Activated T-cell treated with anti-CD3 and anti-CD28 coated beads, Interleukin-2, amount 50 U/mL, for 1 hour (primary cell): ENCODE results near the gene LRP1B.

Experiments used
- DNase-seq: peaks from one replicate; pipeline ENCODE4 v3.0.0-alpha.2; 2020

The LRP1B gene

GRCh38 chr2:140639628-140640027, 1491.2 kb downstream of the LRP1B start:
- no peak for DNase-seq

GRCh38 chr2:140630557-140630956, 1500.3 kb downstream of the LRP1B start:
- no peak for DNase-seq

GRCh38 chr2:140627885-140628284, 1502.9 kb downstream of the LRP1B start:
- DNase-seq = no peak

- no peak for DNase-seq
Measured at GRCh38 chr2:140627136-140627535, 1503.7 kb downstream of the LRP1B start.

- DNase-seq = no peak
Measured at GRCh38 chr2:140624200-140624599, 1506.6 kb downstream of the LRP1B start.

- no peak for DNase-seq
Measured at GRCh38 chr2:140621583-140622362, 1509.0 kb downstream of the LRP1B start.

GRCh38 chr2:140604788-140605187, 1526.0 kb downstream of the LRP1B start:
- DNase-seq = no peak

GRCh38 chr2:140604096-140604495, 1526.7 kb downstream of the LRP1B start:
- no peak for DNase-seq

GRCh38 chr2:140603416-140603815, 1527.4 kb downstream of the LRP1B start:
- no peak for DNase-seq

GRCh38 chr2:140601801-140602200, 1529.0 kb downstream of the LRP1B start:
- DNase-seq = no peak

- DNase-seq = no peak
Measured at GRCh38 chr2:140601342-140601741, 1529.5 kb downstream of the LRP1B start.

GRCh38 chr2:140600116-140600515, 1530.7 kb downstream of the LRP1B start:
- DNase-seq = no peak

- DNase-seq = no peak
Measured at GRCh38 chr2:140597836-140598235, 1533.0 kb downstream of the LRP1B start.

GRCh38 chr2:140597205-140597604, 1533.6 kb downstream of the LRP1B start:
- no peak for DNase-seq

GRCh38 chr2:140596447-140596846, 1534.4 kb downstream of the LRP1B start:
- no peak for DNase-seq

- DNase-seq = no peak
Measured at GRCh38 chr2:140595107-140595506, 1535.7 kb downstream of the LRP1B start.

- no peak for DNase-seq
Measured at GRCh38 chr2:140593132-140593531, 1537.7 kb downstream of the LRP1B start.

GRCh38 chr2:140589696-140590095, 1541.1 kb downstream of the LRP1B start:
- DNase-seq = no peak

- no peak for DNase-seq
Measured at GRCh38 chr2:140589273-140589672, 1541.5 kb downstream of the LRP1B start.

GRCh38 chr2:140586379-140586778, 1544.4 kb downstream of the LRP1B start:
- no peak for DNase-seq

GRCh38 chr2:140585016-140585415, 1545.8 kb downstream of the LRP1B start:
- DNase-seq = no peak

GRCh38 chr2:140584471-140584870, 1546.3 kb downstream of the LRP1B start:
- no peak for DNase-seq

- no peak for DNase-seq
Measured at GRCh38 chr2:140580532-140581151, 1550.2 kb downstream of the LRP1B start.

GRCh38 chr2:140577453-140577852, 1553.4 kb downstream of the LRP1B start:
- DNase-seq = no peak

GRCh38 chr2:140567734-140568133, 1563.1 kb downstream of the LRP1B start:
- no peak for DNase-seq
